GM19468 (cell line): Measurements from ENCODE around the gene SAMD4A.

Source experiments
- ATAC-seq: cut with Tn5 transposase; IDR thresholded peaks from one replicate; pipeline ENCODE4 v1.9.1; 2021; ENCODE audit warnings: mild to moderate bottlenecking, moderate library complexity, moderate number of reproducible peaks; ENCODE audit not compliant: unreplicated experiment; ENCODE audit errors: extremely low read depth

Gene SAMD4A

DNA sequence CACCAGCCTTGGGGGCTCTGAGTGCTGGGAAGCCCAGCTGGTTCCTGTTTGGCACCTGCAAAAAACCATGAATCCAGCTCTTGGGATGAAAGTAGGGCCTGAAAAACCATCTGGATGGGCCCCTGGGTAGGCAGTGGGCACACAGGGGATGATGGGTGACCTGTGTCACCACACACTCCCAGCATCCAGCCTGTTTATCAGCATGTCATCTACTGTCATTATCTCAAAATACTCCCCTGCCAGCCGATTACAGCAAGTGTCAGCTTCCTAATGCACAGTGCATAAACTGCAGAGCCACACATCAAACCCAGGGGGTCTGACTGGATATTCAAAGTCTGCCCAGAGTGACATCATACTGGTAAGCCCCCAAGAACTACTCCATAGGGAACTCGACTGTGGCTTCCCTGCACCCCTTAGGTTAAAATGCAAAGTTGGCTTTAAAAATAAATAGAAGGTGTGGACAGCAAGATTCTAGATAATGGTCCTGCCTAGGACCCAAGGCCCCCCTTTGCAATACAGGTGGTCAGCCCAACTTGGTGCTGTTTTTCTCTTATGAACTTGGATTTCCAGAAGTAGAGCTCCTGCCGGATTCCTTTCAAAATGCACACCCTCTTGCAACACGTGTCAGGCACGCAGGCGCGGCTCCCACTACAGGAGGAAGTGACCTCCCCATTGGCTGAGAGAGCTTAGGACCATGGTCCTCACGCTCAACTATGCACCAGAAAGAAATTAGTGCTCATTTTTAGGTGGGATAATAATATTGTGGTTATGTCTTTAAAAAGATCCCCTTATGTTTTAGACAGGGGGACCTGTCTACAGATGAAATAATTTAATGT lies 241.6 kb downstream of the SAMD4A start:
- no peak for ATAC-seq

DNA sequence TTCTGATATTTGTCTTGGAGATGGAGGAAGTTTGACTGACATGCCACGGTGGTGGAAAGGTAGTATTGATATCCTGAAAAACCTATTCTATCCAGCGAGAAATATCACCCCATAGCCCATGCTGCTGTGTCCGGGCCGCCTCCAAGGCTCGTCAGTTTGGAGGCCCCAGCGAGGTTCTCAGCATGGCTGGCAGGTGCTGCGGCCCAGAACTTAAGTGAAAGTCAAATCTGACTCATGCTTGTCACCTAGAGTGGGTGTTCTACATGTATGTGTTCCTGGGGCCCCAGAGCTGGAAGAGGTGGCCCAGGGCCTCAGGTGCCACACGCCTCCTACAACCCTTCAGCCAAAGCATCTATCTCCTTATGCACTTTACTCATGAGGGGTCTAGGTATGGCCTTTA lies 242.8 kb downstream of the SAMD4A start:
- no peak for ATAC-seq

DNA sequence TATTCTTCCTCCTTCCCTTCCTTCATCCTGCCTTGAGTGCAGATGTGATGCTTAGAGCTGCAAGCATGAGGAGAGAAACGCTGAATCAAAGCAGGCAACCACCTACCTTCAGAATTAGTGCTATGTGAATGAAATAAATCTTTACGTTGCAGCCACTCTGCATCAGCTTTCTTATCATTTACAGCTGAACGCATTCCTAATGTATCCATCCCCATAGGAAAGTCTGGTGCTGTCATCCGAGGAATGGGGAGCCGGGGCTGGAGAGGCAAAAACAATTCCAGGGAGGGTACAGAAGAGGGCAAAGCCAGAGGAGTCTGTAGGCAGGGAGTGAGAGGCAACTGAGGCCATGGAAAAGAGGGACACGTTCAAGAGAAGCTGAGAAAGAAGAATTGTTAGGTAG lies 245.7 kb downstream of the SAMD4A start:
- ATAC-seq = no peak

DNA sequence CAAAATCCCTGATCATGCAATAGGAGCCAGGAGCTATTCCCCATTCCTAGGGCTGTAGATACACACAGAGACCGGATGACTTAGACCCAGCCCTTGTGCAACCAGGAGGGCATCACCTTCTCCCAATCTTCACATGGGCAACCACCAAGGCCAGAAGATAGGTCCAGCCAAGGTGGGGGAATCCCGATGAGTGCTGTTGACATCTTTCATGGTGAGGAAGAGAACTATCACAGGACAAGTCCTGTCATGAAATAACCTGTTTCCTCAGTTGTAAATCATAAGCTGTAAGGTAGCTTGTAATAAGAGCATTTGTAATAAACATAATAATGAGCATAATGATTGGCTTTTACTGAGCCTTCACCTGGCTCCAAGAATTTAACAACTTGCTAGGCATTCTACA lies 246.2 kb downstream of the SAMD4A start:
- no peak for ATAC-seq

- ATAC-seq = no peak
These were observed 247.1 kb downstream of the SAMD4A start for GRCh38 chr14:54814076-54814475.

- ATAC-seq = no peak
These were observed 248.1 kb downstream of the SAMD4A start for GRCh38 chr14:54815016-54815415.

DNA sequence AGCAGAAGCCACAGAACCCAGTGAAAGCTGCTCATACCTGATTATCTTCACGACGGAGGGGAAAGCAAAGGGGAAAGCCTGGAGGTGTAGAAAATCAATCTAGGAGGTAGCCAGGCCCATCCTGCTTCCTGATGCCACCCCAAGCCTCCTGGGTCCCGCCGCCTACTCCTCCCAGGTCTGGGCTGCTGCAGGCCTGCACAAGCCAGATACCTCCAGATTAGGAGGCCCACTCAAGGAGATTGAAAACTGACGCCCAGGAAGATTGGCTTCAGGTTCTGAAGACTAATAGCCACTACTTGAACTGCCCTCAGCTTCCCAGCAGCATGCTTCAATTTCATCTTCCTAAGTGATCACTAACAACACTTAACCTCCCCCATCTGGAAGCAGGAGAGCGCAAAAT lies 248.6 kb downstream of the SAMD4A start:
- ATAC-seq = no peak

GRCh38 chr14:54816450-54816849 lies 249.5 kb downstream of the SAMD4A start:
- no peak for ATAC-seq

DNA sequence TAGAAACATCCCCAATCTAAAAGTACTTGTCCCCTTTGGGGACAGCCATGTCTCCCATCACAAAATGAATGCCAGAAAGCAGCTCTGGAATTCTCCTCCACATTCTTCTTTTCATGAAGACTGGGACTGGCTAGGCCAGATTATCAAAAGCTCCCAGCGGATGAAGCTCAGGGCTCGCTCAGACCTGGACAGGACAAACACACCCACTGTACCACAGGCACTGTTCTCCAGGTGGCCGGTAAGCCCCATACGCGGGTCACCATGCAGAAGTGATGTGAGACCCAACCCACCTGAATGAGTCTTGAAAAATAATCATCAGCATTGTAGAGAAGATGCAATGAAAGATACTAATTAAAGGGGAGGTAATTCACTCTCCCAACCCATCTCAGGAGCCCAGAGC lies 250.6 kb downstream of the SAMD4A start:
- ATAC-seq = no peak

GRCh38 chr14:54818201-54819133 lies 251.5 kb downstream of the SAMD4A start:
- ATAC-seq = no peak

GRCh38 chr14:54822685-54823084 lies 255.8 kb downstream of the SAMD4A start:
- no peak for ATAC-seq

DNA sequence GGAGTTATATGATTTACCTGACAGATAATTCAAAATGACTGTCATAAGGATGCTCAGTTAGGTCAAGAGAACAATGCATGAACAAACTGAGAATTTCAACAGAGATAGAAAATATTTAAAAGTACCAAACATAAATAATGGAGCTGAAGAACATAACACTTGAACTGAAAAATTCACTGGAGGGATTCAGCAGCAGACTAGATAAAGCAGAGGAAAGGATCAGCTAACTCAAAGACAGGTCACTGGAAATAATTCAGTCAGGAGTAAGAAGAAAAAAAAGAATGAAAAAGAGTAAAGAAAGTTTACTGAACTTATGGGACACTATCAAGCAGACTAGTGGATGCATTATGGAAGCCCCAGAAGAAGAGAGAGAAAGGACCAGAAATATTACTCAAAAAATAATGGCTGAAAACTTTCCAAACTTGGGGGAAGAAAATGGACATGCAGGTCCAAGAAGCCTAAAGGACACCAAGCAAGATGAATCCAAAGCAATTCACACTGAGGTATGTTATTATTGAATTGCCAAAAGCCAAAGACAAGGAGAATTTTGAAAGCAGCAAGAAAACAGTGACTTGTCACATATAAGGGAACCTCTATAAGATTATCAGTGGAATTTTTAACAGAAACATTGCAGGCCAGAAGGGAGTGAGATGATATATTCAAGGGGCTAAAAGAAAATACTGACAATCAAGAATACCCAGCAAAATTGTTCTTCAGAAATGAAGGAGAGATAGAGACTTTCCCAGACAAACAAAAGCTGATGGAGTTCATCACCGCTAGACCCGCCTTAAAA lies 257.0 kb downstream of the SAMD4A start:
- no peak for ATAC-seq

GRCh38 chr14:54828037-54828436 lies 261.1 kb downstream of the SAMD4A start:
- ATAC-seq = no peak

DNA sequence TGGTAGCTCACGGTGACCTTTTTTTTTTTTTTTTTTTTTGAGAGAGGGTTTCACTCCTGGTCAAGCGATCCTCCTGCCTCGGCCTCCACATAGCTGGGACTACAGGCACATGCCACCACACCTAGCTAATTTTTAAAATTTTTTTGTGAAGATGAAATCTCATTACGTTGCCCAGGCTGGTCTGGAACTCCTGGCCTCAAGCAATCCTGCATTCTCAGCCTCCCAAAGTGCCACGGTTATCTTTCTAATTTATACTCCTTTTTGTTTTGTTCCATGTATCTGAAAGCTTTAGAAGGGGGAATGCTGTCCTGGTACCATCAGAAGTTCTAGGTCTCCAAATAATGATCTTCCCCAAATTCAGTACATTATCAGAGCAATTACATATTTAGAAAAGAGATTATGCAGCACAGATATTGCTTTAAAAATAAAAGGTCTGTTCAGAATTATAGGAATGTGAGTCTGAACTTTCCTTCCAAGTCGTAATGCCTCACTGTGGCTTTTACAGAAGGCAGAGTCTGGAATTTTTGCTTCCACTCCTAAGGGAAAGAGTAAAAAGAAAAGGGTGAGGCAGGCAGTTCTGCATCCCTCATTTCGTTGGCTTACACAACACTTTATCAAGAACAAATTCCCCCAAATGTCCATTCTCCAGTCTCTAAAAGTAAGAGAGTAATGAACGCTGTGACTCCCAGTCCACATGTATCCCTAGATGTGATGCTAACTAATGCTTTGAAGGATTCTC lies 262.7 kb downstream of the SAMD4A start:
- ATAC-seq = no peak

DNA sequence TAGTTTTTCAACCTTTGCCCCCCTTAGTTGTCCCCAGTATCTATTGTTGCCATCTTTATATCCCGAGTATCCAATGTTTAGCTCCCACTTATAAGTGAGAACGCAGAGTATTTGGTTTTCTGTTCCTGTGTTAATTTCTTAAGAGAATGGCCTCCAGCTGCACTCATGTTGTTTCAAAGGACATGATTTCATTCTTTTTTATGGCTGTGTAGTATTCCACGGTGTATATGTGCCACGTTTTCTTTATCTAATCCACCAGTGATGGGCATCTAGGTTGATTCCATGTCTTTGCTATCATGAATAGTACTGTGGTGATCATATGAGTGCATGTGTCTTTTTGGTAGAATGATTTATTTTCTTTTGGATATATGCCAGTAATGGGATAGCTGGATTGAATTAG lies 263.7 kb downstream of the SAMD4A start:
- no peak for ATAC-seq

DNA sequence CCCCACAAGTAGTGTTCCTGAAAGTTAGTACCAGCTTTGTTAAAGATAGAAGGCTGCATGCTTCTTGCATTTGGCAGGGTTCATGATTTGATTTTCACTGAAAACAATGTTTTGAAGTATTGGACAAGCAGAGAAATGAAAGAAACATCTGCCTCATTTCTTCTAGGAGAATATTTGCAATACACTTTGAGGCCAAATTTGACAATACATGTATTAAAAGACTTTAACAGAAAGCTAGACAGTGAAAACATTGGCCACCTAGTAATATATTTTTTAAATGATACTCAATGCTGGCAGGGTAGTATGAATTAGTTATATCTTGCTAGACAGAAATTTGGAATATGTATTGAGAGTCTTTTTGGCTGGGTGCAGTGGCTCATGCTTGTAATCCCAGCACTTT lies 267.2 kb downstream of the SAMD4A start:
- ATAC-seq = no peak

- no peak for ATAC-seq
These were observed 267.8 kb downstream of the SAMD4A start for GRCh38 chr14:54834727-54835126.

DNA sequence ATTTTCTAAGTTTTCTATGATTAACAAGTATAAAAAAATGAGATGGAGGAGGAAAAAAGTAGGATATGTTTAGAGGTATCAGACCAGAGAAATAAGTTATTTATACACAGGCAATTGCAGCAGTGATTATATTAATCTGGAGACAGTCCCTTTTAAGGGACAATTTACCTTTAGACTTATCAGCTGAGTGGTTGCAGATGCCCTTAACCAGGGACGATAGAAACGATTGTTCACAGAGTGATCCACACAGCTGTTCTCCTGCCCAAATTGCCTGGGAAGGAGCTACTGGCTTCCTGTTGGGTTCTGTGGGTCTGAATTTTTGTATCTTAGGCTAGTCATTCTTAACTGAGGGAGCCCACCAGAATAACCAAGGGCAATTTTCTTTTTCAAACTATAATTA lies 269.3 kb downstream of the SAMD4A start:
- no peak for ATAC-seq

- no peak for ATAC-seq
These were observed 270.7 kb downstream of the SAMD4A start for GRCh38 chr14:54837508-54838149.
